Ishikawa (cell line): ENCODE data around the gene SLC12A3.

Experiments
- CEBPB ChIP-seq: IDR thresholded peaks from 2 replicates; pipeline ENCODE4 v1.6.1; 2012
- EP300 ChIP-seq: IDR thresholded peaks from 2 replicates; pipeline ENCODE4 v1.6.1; 2012; ENCODE audit warnings: borderline replicate concordance
- RAD21 ChIP-seq: IDR thresholded peaks from 2 replicates; pipeline ENCODE4 v1.6.1; 2012; ENCODE audit warnings: low read depth
- TAF1 ChIP-seq: IDR thresholded peaks from 2 replicates; pipeline ENCODE4 v1.6.1; 2012; ENCODE audit warnings: low read depth, mild to moderate bottlenecking
- TEAD4 ChIP-seq: IDR thresholded peaks from 2 replicates; pipeline ENCODE4 v1.6.1; 2012
- ZBTB7A ChIP-seq: IDR thresholded peaks from 2 replicates; pipeline ENCODE4 v1.6.1; 2012; ENCODE audit warnings: low read depth
- TF ChIP-seq, protein P1 (sequence below): IDR thresholded peaks from 2 replicates; pipeline ENCODE4 v1.6.1; 2012; ENCODE audit warnings: low read depth, mild to moderate bottlenecking
- TF ChIP-seq, protein P2 (sequence below): IDR thresholded peaks from 2 replicates; pipeline ENCODE4 v1.6.1; 2012

DNA sequence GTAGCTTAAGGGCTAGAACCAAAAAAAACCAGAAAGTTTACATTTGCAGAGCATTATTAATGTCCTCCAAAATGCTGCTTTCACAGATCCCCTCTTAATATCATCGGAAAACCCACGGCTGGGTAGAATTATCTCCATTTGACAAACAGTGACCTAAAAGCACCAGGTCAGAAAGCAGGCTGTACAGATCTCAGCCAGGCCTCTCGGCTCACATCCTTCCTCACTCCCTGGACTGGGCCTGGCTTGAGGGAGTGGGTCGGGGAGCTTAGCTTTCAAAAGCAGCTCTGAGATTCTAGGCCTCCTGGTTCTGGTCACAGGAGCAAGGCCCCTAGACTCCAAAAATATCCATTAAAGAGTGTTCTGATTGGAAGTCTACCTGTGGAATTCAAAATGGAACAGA lies 9.1 kb upstream of the SLC12A3 start:
- TF ChIP-seq TAF1 (no peak), TEAD4 (no peak), ZBTB7A (no peak), EP300 (no peak), RAD21 (no peak), CEBPB (no peak)
- TF ChIP-seq, protein P1, sequence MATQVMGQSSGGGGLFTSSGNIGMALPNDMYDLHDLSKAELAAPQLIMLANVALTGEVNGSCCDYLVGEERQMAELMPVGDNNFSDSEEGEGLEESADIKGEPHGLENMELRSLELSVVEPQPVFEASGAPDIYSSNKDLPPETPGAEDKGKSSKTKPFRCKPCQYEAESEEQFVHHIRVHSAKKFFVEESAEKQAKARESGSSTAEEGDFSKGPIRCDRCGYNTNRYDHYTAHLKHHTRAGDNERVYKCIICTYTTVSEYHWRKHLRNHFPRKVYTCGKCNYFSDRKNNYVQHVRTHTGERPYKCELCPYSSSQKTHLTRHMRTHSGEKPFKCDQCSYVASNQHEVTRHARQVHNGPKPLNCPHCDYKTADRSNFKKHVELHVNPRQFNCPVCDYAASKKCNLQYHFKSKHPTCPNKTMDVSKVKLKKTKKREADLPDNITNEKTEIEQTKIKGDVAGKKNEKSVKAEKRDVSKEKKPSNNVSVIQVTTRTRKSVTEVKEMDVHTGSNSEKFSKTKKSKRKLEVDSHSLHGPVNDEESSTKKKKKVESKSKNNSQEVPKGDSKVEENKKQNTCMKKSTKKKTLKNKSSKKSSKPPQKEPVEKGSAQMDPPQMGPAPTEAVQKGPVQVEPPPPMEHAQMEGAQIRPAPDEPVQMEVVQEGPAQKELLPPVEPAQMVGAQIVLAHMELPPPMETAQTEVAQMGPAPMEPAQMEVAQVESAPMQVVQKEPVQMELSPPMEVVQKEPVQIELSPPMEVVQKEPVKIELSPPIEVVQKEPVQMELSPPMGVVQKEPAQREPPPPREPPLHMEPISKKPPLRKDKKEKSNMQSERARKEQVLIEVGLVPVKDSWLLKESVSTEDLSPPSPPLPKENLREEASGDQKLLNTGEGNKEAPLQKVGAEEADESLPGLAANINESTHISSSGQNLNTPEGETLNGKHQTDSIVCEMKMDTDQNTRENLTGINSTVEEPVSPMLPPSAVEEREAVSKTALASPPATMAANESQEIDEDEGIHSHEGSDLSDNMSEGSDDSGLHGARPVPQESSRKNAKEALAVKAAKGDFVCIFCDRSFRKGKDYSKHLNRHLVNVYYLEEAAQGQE, result no peak
- TF ChIP-seq, protein P2, sequence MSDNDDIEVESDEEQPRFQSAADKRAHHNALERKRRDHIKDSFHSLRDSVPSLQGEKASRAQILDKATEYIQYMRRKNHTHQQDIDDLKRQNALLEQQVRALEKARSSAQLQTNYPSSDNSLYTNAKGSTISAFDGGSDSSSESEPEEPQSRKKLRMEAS, result no peak
